SH-SY5Y (cell line): ENCODE data around the gene PLCL1.

Experiments
- GATA2 ChIP-seq: IDR thresholded peaks from 2 replicates; pipeline ENCODE4 v1.6.1; 2011; ENCODE audit warnings: mild to moderate bottlenecking, low read depth, low read length
- GATA3 ChIP-seq: IDR thresholded peaks from 2 replicates; pipeline ENCODE4 v1.6.1; 2011; ENCODE audit warnings: low read depth, mild to moderate bottlenecking, low read length, moderate library complexity

GRCh38 chr2:198044777-198045176, 240.4 kb downstream of the PLCL1 start:
- no peak for TF ChIP-seq GATA2
- no peak for TF ChIP-seq GATA3
